HG02884 (cell line): ENCODE results near the gene XKR8.

Experiments used
- ATAC-seq: cut with Tn5 transposase; IDR thresholded peaks from one replicate; pipeline ENCODE4 v1.9.1; 2021; ENCODE audit warnings: mild to moderate bottlenecking, moderate library complexity; ENCODE audit not compliant: unreplicated experiment

Gene XKR8

GRCh38 chr1:27954186-27954585 is 5.6 kb upstream of the XKR8 start:
- no peak for ATAC-seq

GRCh38 chr1:27955076-27955475 is 4.7 kb upstream of the XKR8 start:
- ATAC-seq: no peak

DNA sequence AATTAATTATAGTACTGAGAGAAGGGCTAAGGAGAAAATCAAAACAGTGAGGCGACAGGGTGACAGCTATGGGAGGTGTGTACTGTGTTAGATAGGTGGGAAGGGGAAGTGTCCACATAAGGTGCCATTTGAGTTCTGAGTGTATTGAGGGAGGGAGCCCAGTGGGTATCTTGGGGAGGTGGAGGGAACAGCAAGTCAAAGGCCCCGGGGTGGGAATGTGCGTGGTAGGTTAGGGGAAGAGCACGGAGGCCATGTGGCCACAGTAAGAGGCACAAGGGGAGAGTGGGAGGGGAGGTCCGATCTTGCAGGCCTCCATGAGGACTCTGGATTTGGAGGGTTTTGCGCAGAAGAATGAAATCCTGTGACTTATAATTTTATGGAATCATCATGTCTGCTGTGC is 3.0 kb upstream of the XKR8 start:
- ATAC-seq: no peak

DNA sequence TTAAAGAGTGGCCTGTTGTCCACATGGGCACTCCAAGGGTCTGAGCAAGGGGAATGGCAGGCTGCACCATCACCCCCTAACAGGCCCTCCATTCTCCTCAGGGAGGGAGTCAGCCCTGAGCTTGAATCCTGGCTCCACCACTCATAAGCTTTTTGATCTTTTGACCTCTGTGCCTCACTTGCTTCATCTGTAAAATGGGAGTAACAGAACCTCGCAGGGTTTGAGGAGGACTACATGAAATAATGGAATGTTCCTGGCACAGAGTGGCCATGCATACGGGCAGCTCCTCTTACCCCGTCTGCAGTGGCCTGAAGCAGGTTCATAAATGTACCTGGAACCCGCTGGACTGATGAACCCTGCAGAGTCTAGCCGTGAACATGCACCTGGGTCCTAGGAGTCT is 2.1 kb upstream of the XKR8 start:
- no peak for ATAC-seq

- no peak for ATAC-seq
These were observed 1.3 kb upstream of the XKR8 start for GRCh38 chr1:27958513-27958912.

DNA sequence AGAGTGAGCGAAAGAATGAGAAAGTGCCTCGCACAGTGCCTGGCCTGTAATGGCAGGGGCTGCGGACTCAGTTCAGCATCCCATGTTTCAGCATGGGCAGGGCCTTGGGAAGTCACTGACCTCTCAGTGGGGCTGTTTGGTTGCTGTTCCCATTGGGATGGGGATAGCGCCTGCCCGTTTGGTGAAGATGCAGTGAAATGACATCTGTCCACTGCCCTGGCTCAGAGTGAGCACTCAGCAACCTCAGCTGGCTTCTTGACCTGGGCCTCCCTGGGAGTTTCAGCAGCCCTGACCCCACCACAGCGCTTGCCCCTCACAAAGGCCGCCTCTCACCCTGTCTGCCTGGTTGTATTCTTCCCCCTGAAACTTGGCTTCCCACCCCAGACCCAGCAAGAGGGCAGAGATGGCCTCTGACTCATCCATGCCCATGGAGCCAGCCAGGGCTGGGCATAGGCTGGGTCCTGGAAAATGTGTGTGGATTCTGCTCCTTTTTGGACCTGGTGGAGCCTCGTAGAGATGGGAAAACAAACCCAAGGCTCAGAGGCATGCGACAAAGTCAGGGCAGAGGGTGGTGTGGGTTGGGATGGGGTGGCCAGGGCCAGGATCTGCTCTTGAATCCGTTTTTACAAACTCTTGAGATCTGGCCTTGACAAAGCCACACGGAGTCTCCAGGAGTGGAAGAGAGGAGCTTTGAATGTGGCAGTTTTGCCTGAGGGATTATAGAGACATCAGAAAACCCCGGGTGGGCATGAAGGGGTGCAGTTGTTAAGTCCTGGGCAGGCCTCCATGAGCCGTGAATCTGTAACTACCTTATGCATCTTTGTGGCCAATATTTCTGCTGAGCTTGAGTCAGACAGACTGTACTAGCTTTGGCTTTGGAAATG is 1.2 kb downstream of the XKR8 start:
- ATAC-seq: no peak

DNA sequence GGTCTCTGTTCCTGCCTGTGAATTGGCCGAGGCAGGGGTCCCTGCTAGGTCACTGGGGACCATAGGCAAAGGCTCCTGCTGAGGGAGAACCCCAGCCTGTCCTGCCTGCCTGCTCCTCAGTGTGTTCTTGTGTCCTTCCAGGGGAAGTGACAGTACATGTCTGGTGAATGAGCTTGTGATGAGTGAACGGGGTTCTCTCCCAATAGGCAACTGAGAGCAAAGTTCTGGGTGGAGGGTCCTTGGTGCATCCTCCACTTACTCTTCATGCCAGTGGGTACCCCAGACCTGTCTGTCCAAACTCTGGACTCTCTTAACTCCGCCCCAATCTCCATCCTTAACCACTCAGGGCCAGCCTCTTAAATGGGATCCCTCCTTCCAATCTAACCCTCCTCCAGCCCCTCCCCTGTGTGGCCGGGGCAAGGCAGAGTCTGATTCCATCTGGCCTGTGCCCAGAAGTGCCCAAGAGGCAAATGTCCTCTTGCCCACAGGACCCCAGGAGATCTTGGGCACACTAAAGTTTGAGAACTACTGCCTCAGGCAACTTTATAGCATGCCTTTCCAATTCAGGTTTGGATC is 2.0 kb downstream of the XKR8 start:
- ATAC-seq: no peak

GRCh38 chr1:27963393-27963792 is 3.6 kb downstream of the XKR8 start:
- no peak for ATAC-seq

GRCh38 chr1:27966402-27967105 is 6.8 kb downstream of the XKR8 start:
- no peak for ATAC-seq

GRCh38 chr1:27967106-27967883 is 7.5 kb downstream of the XKR8 start:
- ATAC-seq: no peak

GRCh38 chr1:27967884-27968466 is 8.2 kb downstream of the XKR8 start:
- ATAC-seq: no peak

DNA sequence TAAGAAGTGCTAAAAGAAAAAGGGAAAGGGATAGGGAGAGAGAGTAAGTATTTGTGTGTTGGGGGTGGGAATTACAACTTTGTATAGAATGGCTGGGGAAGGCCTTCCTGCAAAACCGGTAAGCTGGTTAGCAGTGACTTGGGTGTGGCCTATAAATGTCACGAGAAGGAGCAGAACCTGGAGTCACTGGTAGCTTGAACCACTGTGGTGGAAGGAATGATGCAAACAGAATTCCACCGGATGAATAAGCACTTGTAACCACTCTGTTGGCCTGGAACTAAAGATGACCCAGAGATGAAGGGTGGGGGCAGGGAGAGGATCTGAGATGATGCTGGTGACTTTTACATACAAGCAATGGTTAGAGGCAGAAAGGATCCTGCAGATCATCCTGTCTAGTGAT is 8.9 kb downstream of the XKR8 start:
- no peak for ATAC-seq

DNA sequence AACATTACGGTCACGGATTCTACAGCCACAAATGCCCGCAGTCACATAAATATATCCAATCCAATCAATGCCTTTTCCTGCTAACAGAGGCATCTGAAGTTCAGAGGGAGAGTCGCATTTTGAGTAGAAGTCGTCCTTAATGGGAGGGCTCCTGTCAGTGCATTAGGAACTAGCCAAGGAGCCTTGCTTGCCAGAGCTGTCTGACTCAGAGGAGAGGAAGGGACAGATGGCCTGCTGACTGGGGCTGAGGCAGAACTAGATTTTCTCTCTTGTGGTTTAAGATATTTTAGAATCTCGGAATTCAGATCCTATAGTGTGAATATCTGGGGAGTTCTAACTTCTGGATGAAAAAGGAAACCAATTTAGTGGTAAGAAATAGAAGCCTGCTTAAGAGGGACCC is 10.6 kb downstream of the XKR8 start:
- no peak for ATAC-seq

GRCh38 chr1:27971674-27972073 is 11.9 kb downstream of the XKR8 start:
- no peak for ATAC-seq

- ATAC-seq: no peak
These were observed 12.4 kb downstream of the XKR8 start for GRCh38 chr1:27972141-27972540.

DNA sequence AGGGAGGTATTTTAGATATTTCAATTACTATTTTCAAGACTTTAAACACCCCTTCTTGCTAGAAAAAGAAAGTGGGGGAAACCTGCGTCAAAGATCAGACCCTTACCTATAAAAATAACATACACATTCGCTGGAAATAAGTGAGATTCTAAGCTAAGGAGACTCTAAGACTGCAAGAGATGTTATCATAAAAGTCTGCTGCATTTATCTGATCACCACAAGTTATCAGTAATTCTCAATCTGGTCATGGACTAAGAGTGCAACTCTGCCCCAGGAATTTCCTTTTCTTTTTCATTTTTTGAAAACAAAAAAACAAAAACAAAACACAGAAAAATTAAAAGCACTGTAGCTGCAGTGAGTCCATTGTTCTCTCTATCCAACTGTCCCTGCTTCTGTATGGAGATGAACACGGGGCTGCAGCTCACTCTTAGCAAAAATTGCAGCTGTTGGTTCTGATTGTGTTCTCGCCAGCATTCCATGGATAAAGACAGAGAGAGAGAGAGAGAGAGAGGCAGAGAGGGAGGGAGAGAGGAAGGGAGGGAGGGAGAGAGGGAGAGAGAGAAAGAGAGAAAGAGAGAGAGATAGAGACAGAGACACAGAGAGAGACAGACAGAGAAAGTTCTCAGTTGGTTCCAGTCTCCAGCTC is 14.1 kb downstream of the XKR8 start:
- ATAC-seq: no peak

GRCh38 chr1:27974417-27974781 is 14.6 kb downstream of the XKR8 start:
- no peak for ATAC-seq

DNA sequence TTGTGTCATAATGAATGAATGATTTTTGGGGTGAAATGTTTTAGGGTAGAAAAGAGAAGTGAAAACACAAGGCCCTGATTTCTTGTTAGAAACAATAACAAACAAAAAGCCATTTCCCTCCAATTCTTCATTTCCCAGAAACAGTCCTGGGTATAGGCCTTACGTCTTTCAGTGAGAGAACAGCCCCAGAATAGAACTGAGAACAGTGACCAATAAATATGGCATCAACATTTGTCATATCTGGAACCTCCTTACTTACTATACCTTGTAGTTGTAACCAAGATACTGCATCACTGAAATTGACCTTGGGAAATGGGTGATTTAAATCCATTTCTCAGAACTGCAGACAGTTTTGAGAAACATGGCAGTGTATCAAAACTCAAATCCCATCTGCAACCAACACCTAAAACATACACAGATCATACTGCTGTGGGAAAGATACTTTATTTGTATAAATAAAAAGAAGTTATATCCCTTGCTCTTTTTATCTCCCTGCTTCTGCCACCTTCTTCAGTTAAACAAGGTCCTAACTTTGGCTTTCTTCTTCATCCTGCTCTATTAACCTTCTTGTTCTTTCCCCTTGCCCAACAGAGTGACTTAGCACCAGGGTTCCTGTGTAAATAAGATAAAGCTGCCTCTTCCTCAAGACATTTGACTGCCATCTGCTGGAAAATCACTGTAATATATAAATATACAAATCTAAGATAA is 19.5 kb downstream of the XKR8 start:
- ATAC-seq: no peak

DNA sequence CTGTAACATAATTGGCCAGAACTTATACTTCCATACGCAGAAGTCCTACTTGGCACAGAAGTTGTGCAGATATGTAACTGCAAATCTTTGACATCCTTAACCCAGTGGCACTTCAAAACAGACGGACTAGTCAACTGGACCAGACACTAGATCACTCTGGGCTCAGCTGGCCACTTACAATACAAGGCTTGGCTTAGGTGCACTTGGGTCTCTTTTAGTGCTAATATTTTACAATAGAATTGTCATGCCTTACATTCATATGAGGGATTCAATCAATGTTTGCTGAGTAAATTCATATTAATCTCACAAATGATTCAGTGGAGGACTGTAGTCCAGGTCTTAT is 20.1 kb downstream of the XKR8 start:
- no peak for ATAC-seq
